ENCODE measurements around the gene POLRMT.

- TF ChIP-seq POLR2A (IDR thresholded peaks at IDR 0.05; ENCODE audit: low read depth, low read length) (no peak), POLR2AphosphoS5 (IDR thresholded peaks at IDR 0.05; ENCODE audit: low read depth, low read length) (no peak), TAF1 (IDR thresholded peaks at IDR 0.05; ENCODE audit: low read depth, low read length) (no peak), POU2F2 (IDR thresholded peaks at IDR 0.05; ENCODE audit: low read depth, low read length) (no peak), PAX5 (IDR thresholded peaks at IDR 0.05; ENCODE audit: insufficient read depth, low read length, severe bottlenecking) (no peak)
These were observed 17.9 kb upstream of the POLRMT start for GRCh38 chr19:651114-651818.
